Measurements from ENCODE around the gene UBE2J2.

- TF ChIP-seq, protein P1, sequence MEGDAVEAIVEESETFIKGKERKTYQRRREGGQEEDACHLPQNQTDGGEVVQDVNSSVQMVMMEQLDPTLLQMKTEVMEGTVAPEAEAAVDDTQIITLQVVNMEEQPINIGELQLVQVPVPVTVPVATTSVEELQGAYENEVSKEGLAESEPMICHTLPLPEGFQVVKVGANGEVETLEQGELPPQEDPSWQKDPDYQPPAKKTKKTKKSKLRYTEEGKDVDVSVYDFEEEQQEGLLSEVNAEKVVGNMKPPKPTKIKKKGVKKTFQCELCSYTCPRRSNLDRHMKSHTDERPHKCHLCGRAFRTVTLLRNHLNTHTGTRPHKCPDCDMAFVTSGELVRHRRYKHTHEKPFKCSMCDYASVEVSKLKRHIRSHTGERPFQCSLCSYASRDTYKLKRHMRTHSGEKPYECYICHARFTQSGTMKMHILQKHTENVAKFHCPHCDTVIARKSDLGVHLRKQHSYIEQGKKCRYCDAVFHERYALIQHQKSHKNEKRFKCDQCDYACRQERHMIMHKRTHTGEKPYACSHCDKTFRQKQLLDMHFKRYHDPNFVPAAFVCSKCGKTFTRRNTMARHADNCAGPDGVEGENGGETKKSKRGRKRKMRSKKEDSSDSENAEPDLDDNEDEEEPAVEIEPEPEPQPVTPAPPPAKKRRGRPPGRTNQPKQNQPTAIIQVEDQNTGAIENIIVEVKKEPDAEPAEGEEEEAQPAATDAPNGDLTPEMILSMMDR (IDR thresholded peaks at IDR 0.05): no peak
- no peak for TF ChIP-seq POLR2A (IDR thresholded peaks at IDR 0.05)
- TF ChIP-seq POLR2AphosphoS5 (IDR thresholded peaks at IDR 0.05; ENCODE audit: insufficient read depth in 1 of 2, low read depth in 1 of 2): no peak
These were observed 36.4 kb downstream of the UBE2J2 start for GRCh38 chr1:1236945-1237873.
